DMS153 treated with DMSO at 0.1 percent for 48 hours (cell line): Measurements from ENCODE around the gene ZNF436.
"Not testable (repeated sequence)": the region's sequence is repeated elsewhere in the genome, so short reads cannot be mapped to it uniquely, and the experiment has no call there.

Experiments
- DNase-seq: peaks from one replicate; lab custom pipeline; 2025; ENCODE audit not compliant: unreplicated experiment; lab: John Stamatoyannopoulos, UW

Gene ZNF436

GRCh38 chr1:23392125-23392855 lies 22.7 kb upstream of the ZNF436 start:
- no peak for DNase-seq

GRCh38 chr1:23389837-23390321 lies 20.2 kb upstream of the ZNF436 start:
- no peak for DNase-seq

- no peak for DNase-seq
Observed at GRCh38 chr1:23387494-23387893, 17.9 kb upstream of the ZNF436 start.

GRCh38 chr1:23385119-23385621 lies 15.5 kb upstream of the ZNF436 start:
- DNase-seq = no peak

GRCh38 chr1:23384312-23385058 lies 14.8 kb upstream of the ZNF436 start:
- no peak for DNase-seq

- DNase-seq = no peak
Observed at GRCh38 chr1:23383577-23384311, 14.1 kb upstream of the ZNF436 start.

GRCh38 chr1:23381233-23381885 lies 11.7 kb upstream of the ZNF436 start:
- DNase-seq = no peak

- DNase-seq = no peak
Observed at GRCh38 chr1:23380719-23381118, 11.1 kb upstream of the ZNF436 start.

GRCh38 chr1:23380236-23380635 lies 10.6 kb upstream of the ZNF436 start:
- DNase-seq = not testable (repeated sequence)

GRCh38 chr1:23376890-23377811 lies 7.5 kb upstream of the ZNF436 start:
- peak; percentile 25 for DNase-seq

- DNase-seq = not testable (repeated sequence)
Observed at GRCh38 chr1:23374079-23374735, 4.6 kb upstream of the ZNF436 start.

- DNase-seq = no peak
Observed at GRCh38 chr1:23371987-23372880, 2.6 kb upstream of the ZNF436 start.

- no peak for DNase-seq
Observed at GRCh38 chr1:23370709-23371584, 1.3 kb upstream of the ZNF436 start.

GRCh38 chr1:23370330-23370708 lies 683 bp upstream of the ZNF436 start:
- DNase-seq = no peak

GRCh38 chr1:23368562-23369334 lies 888 bp downstream of the ZNF436 start:
- DNase-seq = peak; percentile 53

GRCh38 chr1:23367791-23368561 lies 1.7 kb downstream of the ZNF436 start:
- peak; percentile 97 for DNase-seq
